OCI-LY3 (cell line): ENCODE results near the gene HIGD1A.

Experiments
- EZH2phosphoT487 ChIP-seq: fragments of 200-600 bp; shearing (Covaris generic); IDR thresholded peaks from 2 replicates; pipeline ENCODE4 v1.6.1; 2018; ENCODE audit warnings: antibody characterized with exemption, mixed run types, low read depth
- TF ChIP-seq, protein P1 (sequence below): fragments of 200-600, 300-600 bp; sonication (generic); IDR thresholded peaks from 2 replicates; pipeline ENCODE4 v1.5.1; 2014; ENCODE audit warnings: antibody characterized with exemption, low read length, low read depth

DNA sequence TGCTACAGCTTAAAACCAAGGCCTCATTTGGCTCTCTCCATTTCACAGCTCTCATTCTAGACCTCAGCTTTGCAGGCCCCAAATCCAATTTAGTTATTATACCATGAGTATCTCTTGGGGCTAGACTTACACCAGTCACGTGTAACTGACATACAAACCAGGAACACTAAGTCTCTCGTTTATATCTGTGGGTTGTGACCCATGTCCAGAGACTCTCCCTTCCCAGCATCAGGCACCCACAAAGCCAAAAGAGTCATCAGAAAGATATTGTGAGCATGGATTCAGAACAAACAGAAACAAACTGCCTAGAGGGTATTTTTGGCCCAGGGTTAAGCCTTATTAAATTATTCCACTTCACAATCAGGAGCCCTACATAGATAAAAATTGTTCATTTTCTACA lies 25.6 kb downstream of the HIGD1A start:
- TF ChIP-seq, protein P1, sequence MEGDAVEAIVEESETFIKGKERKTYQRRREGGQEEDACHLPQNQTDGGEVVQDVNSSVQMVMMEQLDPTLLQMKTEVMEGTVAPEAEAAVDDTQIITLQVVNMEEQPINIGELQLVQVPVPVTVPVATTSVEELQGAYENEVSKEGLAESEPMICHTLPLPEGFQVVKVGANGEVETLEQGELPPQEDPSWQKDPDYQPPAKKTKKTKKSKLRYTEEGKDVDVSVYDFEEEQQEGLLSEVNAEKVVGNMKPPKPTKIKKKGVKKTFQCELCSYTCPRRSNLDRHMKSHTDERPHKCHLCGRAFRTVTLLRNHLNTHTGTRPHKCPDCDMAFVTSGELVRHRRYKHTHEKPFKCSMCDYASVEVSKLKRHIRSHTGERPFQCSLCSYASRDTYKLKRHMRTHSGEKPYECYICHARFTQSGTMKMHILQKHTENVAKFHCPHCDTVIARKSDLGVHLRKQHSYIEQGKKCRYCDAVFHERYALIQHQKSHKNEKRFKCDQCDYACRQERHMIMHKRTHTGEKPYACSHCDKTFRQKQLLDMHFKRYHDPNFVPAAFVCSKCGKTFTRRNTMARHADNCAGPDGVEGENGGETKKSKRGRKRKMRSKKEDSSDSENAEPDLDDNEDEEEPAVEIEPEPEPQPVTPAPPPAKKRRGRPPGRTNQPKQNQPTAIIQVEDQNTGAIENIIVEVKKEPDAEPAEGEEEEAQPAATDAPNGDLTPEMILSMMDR, result no peak
- TF ChIP-seq EZH2phosphoT487, result no peak
